Measurements from ENCODE around the gene PCDHB1.

Gene PCDHB1

GRCh38 chr5:141050622-141051520 is at the start of gene PCDHB1:
PCDHB1 (plus strand) TSS chr5:141051374; CDS start chr5:141051471, 97 bp downstream.
- no peak for DNase-seq (ENCODE audit: low read depth)

- DNase-seq (ENCODE audit: low read depth): no peak
Observed at GRCh38 chr5:141001446-141001843, 49.7 kb upstream of the PCDHB1 start.

GRCh38 chr5:141001844-141002604 is 49.1 kb upstream of the PCDHB1 start:
- DNase-seq (ENCODE audit: low read depth): no peak

- DNase-seq (ENCODE audit: low read depth): no peak
Observed at GRCh38 chr5:141002605-141002965, 48.6 kb upstream of the PCDHB1 start.

DNA sequence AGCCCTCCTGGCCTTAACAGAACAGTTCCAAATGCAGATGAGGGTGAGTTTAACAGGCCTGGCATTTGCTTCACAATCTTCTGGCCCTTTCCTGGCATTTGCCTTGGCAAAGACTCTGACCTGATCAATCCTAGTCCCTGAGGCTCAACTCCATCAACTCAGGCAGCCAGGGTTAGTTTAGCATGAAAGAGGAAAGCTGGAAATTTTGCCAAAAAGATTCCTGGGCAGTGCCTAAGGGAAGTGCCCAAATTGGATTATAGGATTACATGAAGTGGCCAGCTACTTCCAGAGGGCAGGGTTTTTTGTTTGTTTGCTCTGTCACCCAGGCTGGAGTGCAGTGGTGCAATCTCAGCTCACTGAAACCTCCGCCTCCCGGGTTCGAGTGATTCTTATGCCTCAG is 48.1 kb upstream of the PCDHB1 start:
- DNase-seq (ENCODE audit: low read depth): no peak

DNA sequence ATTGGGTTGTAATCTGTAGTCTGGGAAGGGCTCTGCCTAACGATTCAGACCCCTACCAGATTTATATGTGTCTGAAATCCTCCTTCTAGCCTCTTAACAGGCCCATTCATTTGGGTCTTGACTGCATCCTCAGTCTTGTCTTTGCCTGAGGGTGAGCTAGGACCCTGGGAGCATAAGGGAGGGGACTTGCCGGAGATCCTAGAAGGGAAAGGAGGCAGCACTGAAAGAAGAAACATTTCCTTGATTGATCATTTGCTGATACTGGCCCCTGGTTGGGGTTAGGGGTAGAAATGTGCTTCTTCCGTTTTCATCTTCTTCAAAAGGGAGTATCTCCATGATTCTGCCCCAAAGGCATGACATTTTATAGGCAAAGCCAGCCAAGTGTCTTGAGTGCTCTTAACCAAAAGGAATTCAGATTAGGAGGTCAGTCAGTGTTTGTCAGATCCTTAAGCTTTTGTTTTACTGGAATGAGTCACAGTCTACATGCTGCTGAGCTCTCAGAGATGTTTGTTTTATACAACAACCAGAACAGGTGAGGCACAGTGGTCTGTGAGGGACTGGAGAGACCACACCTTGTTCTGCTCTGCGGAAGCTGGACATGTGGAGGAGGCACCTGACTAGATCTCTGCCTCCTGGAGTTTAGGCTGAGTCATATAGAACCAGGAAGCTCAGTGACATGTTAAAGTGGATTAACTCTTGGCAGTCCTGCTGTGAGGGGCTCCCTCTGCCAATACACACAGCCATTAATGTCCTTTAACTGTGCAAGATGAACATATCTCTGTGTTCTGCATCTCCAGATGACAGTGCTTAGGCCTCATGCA is 47.2 kb upstream of the PCDHB1 start:
- DNase-seq (ENCODE audit: low read depth): no peak

- no peak for DNase-seq (ENCODE audit: low read depth)
Observed at GRCh38 chr5:141007791-141008190, 43.4 kb upstream of the PCDHB1 start.

DNA sequence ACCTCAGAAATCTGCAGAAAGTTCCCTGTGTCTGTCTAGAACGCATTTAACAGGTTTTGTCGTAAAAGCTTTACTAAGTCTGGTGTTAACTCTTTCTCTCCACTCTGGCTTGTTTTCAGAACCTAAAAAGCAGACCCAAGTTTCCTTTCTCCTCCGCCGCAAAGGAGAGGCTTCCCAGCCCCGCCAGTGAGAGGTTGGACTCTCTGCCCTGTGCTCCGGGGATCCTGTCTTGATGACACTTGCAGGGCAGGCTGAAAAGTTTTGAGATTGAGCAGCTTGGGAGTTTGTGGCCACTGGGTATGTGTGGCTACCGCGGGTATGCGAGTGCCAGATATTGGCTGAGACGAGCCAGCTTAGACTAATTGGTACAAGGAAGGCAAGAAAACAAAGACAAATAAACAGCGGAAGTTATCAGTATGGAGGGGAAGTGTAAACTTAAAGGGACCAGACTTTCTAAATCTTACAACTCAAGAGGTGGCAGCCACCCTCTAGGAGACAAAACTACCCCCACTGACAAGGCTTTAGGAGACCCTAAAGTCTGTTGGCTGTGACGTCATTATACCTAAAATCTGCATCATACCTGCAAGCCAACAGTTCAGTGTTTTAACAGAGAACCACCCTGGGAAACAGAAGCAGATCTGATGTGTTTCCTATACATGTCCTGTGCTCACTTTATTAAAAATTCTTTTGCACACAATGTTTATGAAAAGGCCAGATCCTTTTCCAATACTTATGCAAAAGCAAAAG is 41.0 kb upstream of the PCDHB1 start:
- no peak for DNase-seq (ENCODE audit: low read depth)

- no peak for DNase-seq (ENCODE audit: low read depth)
Observed at GRCh38 chr5:141017943-141018342, 33.2 kb upstream of the PCDHB1 start.

DNA sequence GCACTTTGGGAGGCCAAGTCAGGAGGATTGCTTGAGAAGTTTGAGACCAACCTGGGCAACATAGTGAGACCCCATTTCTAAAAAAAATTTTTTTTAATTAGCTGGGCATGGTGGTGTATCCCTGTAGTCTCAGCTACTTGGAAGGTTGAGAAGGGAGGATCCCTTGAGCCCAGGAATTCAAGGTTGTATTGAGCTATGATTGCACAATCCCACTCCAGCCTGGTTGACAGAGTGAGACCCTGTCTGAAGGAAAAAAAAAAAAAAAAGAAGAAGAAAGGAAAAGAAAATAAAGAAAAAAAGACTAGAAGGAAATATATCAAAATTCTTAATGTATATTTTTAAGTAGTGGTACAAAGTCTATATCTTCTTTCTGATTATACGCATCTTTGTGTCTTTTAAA is 28.8 kb upstream of the PCDHB1 start:
- no peak for DNase-seq (ENCODE audit: low read depth)

- no peak for DNase-seq (ENCODE audit: low read depth)
Observed at GRCh38 chr5:141031006-141031405, 20.2 kb upstream of the PCDHB1 start.

- DNase-seq (ENCODE audit: low read depth): no peak
Observed at GRCh38 chr5:141032626-141033025, 18.5 kb upstream of the PCDHB1 start.

- no peak for DNase-seq (ENCODE audit: low read depth)
Observed at GRCh38 chr5:141039061-141039460, 12.1 kb upstream of the PCDHB1 start.

GRCh38 chr5:141039517-141039916 is 11.7 kb upstream of the PCDHB1 start:
- DNase-seq (ENCODE audit: low read depth): no peak

- DNase-seq (ENCODE audit: low read depth): no peak
Observed at GRCh38 chr5:141040093-141040770, 10.9 kb upstream of the PCDHB1 start.

DNA sequence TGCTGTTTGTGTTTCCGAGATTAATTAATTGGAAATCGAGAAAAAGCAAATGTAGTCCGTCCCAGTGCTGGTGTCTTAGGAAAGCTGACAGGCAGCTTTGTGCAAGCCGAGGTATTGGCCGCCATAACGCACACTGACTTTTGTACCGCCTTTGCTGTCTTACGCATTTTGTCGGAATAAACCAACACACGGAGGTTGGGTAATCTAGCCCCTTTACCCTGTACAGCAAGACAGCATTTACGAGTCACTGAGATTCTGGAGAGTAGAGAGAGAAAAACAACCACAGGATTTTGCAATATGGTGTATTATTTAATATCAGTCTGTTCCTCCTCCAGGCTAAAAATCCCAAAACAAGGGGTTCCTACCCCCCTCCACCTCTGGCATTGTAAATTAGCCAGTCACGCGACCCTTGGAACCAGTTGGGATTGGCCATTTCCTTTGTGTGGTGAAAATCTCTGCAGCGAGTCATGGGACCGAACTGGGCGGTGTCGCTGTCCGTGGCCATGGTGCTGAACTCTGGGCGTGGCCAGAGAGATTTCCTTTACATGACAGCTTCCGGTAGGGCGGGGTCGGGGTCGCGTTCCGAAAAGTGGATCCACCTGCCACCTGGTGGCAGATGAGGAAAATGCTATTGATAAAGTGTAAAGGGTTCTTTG is 10.3 kb upstream of the PCDHB1 start:
- no peak for DNase-seq (ENCODE audit: low read depth)

DNA sequence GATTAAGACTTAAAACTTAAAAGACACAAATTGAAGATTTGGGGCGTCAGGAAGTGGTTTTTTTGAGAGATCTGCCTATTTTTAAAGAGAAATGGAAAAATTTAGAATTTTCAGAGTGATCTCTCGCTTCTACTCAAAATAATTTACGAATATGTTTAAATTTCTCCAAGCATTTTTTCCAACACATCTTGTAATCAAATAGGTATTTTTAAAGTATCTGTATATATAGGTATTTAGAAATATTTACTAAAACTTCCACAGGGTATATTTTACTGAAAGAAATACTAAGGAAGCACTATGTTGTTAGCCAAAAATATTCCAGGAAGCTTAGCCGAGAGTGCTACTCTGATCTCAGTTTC is 9.8 kb upstream of the PCDHB1 start:
- DNase-seq (ENCODE audit: low read depth): no peak

DNA sequence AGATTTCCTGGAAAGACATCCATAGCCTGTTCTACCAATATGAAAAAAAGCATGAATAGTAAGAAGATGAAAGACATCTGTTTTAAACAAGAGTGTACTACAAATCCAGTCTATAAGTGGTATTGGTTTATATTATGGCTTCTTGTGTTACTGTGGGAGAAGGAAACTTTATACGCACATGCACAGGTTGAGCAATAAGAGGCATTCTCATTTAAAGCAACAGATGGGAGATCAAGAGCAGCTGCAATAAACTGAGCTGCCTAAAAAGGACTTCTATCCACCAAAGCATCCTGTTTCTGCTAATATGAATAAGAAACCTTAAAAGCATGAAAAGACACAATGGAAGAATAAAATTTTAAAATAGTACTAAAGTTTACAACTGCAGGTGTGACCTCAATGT is 8.6 kb upstream of the PCDHB1 start:
- no peak for DNase-seq (ENCODE audit: low read depth)

- no peak for DNase-seq (ENCODE audit: low read depth)
Observed at GRCh38 chr5:141051521-141051866, 320 bp downstream of the PCDHB1 start.

DNA sequence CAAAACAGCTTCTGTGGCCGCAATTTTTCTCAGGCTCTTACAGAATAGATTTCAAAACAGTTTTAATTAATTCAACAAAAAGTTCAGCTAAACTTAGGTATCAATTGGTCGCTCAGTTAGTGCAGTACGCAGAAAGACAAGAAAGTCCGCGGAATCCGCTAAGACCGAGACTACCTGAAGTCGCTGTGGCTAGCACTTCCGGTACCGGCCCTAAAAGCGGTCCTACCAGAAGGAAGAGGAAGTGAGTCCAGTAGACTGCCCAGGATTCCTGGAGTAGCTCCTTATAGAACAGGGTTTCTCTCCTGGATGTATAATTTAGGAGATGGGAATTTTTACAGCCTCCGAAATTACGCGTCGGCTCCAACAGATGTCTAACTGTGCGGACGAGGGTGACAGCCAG is 26.7 kb downstream of the PCDHB1 start:
- no peak for DNase-seq (ENCODE audit: low read depth)

DNA sequence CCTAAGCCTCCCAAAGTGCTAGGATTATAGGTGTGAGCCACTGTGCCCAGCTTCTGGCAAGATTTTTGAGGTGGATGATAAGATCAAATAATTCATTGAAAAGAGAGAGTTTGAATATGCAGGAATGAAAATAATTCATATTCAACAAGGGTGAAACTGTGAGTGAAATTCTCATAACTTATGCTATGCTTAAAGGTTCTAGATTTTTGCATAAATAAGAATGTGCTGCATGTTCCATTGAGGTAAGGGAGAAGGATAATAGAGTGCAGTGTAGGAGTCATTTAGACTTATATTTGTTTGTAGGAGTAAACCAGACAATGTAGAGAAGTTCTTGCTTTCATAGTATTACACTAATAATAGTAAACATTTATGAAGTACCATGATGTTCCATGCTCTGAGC is 31.1 kb downstream of the PCDHB1 start:
- no peak for DNase-seq (ENCODE audit: low read depth)

Measured in stimulated activated CD8-positive, alpha-beta memory T cell treated with anti-CD3 and anti-CD28 coated beads, Interleukin-12 subunit alpha, Interleukin-12 subunit beta, amount 100 ng/mL, for 4 hours (primary cell).